ENCODE measurements around the gene SEPHS1. TPM values are rescaled to one million over a fixed set of nuclear protein-coding genes. Genes with fewer than 3 reads are reported as not detected.

SEPHS1 gene
- total and polyA plus RNA-seq, 2 of the 8 experiments (the other 6 are each of a cell fraction or from before 2014, with no cell fraction given): 270 to 683 TPM

DNA sequence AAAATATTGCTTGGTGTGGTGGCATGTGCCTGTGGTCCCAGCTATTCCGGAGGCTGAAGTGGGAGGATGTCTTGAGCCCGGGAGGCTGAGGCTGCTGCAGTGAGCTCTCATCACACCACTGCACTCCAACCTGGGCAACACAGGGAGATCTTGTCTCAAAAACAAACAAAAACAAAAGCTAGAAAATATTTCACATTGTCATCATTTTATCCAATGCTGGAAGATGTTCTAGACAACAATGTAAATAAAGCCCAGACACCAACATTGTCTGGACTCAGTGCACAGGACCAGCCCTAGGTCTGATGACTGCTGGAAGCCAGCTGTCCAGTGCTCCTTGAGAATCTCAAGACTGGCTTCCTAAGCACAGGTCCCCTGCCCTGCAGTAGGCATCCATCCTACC is 13.5 kb downstream of the SEPHS1 start:
- Histone ChIP-seq H3K27me3 (replicated peaks in 1 of 4; ENCODE audit: control insufficient read depth in 3 of 4, extremely low read depth in 1 of 4, insufficient read depth in 3 of 4, low read length in 3 of 4) (no peaks in the 10 kb centered on the region), H2BK120ac (replicated peaks; ENCODE audit: low read depth, low read length) (no peak overlapping the region), H4K8ac (ENCODE audit: extremely low read depth, insufficient read depth, low read length) (no peak overlapping the region), H3K36me3 (ENCODE audit: control insufficient read depth in 2 of 4, insufficient read depth in 4 of 4, low read length in 3 of 4) (peaks cover 24 to 94% (median 63%) of the 10 kb centered on the region in 4 experiments), H2BK5ac (ENCODE audit: low read depth, low read length) (no peak overlapping the region), H3K4me2 (ENCODE audit: insufficient read depth in 1 of 2, low read depth in 2 of 2, low read length in 2 of 2) (no peak overlapping the region), H2BK15ac (ENCODE audit: low read length) (no peak overlapping the region), H2AFZ (ENCODE audit: low read length) (no peak overlapping the region), H4K91ac (replicated peaks; ENCODE audit: insufficient read length, low read length) (no peak overlapping the region), H2AK5ac (ENCODE audit: low read depth, low read length) (no peak overlapping the region), H3K79me1 (ENCODE audit: low read depth, low read length) (peaks cover 5% of the 10 kb centered on the region; the same call in 1 of the 2 replicates), H3K23me2 (ENCODE audit: low read depth, low read length) (no peaks in the 10 kb centered on the region; the same call in 1 of the 2 replicates), H3K27ac (ENCODE audit: low read depth, low read length) (no peak overlapping the region), H3K4me1 (replicated peaks in 1 of 4; ENCODE audit: control insufficient read depth in 3 of 4, insufficient read depth in 4 of 4, low read length in 3 of 4) (peaks cover 4 to 7% (median 5%) of the 10 kb centered on the region in 4 experiments; a peak in 6 of 7 replicates), H3K14ac (ENCODE audit: insufficient read length) (no peak overlapping the region), H3K9ac (replicated peaks in 1 of 4; ENCODE audit: extremely low read depth in 1 of 4, low read depth in 3 of 4, low read length in 3 of 4) (no peak overlapping the region), H3K4me3 (ENCODE audit: extremely low read depth in 1 of 4, insufficient read depth in 2 of 4, low read depth in 3 of 4, low read length in 4 of 4) (no peak overlapping the region), H2BK20ac (ENCODE audit: low read length) (no peak overlapping the region), H2BK12ac (ENCODE audit: low read depth, low read length) (no peak overlapping the region), H3K23ac (ENCODE audit: insufficient read length) (no peak overlapping the region), H3K4ac (replicated peaks; ENCODE audit: insufficient read length, low read depth, low read length) (no peak overlapping the region), H3K9me3 (ENCODE audit: insufficient read depth in 2 of 2, low read depth in 1 of 2, low read length in 1 of 2) (no peaks in the 10 kb centered on the region), H3K56ac (replicated peaks; ENCODE audit: insufficient read length, low read depth, low read length) (no peak overlapping the region), H3K79me2 (ENCODE audit: control insufficient read depth in 1 of 2, insufficient read depth in 2 of 2, low read length in 2 of 2) (peaks cover 12 to 82% of the 10 kb centered on the region in 2 experiments), H3K18ac (ENCODE audit: extremely low read depth, low read length) (no peak overlapping the region), H4K20me1 (replicated peaks in 1 of 2; ENCODE audit: control insufficient read depth in 1 of 2, insufficient read depth in 2 of 2, low read length in 2 of 2) (peaks cover 15 to 24% of the 10 kb centered on the region in 2 experiments), H4K5ac (ENCODE audit: insufficient read length, low read depth, low read length) (no peak overlapping the region)
- DNase-seq (ENCODE audit: low read depth in 1 of 2, low spot score in 2 of 2) (no peak), FAIRE-seq (no peak)
- ChIA-PET POLR2A (ENCODE audit: partially characterized antibody) (interaction anchor here (0.8 to 8.2 kb wide), 7 partner anchors 8 to 48 kb away, joined by 3 to 85 read pairs (median 4); partner anchors contain the start of gene SEPHS1), CTCF (ENCODE audit: partially characterized antibody) (interaction anchor here (1.4 to 2.1 kb wide), 2 partner anchors 14 to 18 kb away, joined by 3 to 9 read pairs; no protein-coding TSS in a partner anchor)
- WGBS, 2 experiments (ENCODE audit: extremely low coverage in 1 of 2, insufficient coverage in 1 of 2, insufficient read length in 1 of 2, insufficient replicate concordance in 2 of 2, low coverage in 1 of 2, low lambda C conversion rate in 2 of 2, missing lambda C conversion rate in 1 of 2): 100% methylated on average over 2 of the region's 2 CpGs; no CpG with 5 or more reads in 1 of the 2 experiments
- TF ChIP-seq KDM4A (IDR thresholded peaks at IDR 0.05; ENCODE audit: low read depth, low read length, severe bottlenecking) (no peak), CHD2 (IDR thresholded peaks at IDR 0.05; ENCODE audit: low read length) (no peak), EP300 (IDR thresholded peaks at IDR 0.05; ENCODE audit: borderline replicate concordance in 1 of 2, low read depth in 2 of 2, low read length in 2 of 2) (no peak), SIRT6 (IDR thresholded peaks at IDR 0.05; ENCODE audit: low read length) (no peak), PHF8 (conservative IDR thresholded peaks at IDR 0.05; ENCODE audit: low read depth, low read length) (no peak), SP1 (IDR thresholded peaks at IDR 0.05; ENCODE audit: low read depth, low read length) (no peak), CREB1 (IDR thresholded peaks at IDR 0.05) (no peak), TBP (IDR thresholded peaks at IDR 0.05; ENCODE audit: low read depth, low read length) (no peak), CBX8 (IDR thresholded peaks at IDR 0.05; ENCODE audit: borderline replicate concordance, low read depth, low read length) (no peak), BACH1 (IDR thresholded peaks at IDR 0.05; ENCODE audit: low read length) (no peak), RXRA (IDR thresholded peaks at IDR 0.05; ENCODE audit: insufficient read depth, low read depth, low read length) (no peak)
- TF ChIP-seq, protein P1, sequence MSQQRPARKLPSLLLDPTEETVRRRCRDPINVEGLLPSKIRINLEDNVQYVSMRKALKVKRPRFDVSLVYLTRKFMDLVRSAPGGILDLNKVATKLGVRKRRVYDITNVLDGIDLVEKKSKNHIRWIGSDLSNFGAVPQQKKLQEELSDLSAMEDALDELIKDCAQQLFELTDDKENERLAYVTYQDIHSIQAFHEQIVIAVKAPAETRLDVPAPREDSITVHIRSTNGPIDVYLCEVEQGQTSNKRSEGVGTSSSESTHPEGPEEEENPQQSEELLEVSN (IDR thresholded peaks at IDR 0.05): no peak

Data from H1 (cell line).